Activated B cell treated with CpG ODN at 0.5 μM for 24 hours (primary cell): Measurements from ENCODE around the gene TENM4. TPM values are rescaled to one million over a fixed set of nuclear protein-coding genes. Genes with fewer than 3 reads are reported as not detected.

Experiments
- ATAC-seq: fragments of 200-7000 bp; cut with Tn5 transposase; one replicate; pipeline ENCODE4 v1.10.0; 2021; ENCODE audit warnings: low read depth, mild to moderate bottlenecking, moderate library complexity
- CTCF ChIA-PET: fragments of 350-600 bp; sonication (Branson Sonifier 250); formaldehyde crosslinking; loops from one replicate; lab custom pipeline; 2021; ENCODE audit warnings: antibody characterized with exemption; lab: Charles Lee
- POLR2A ChIA-PET: fragments of 350-600 bp; sonication (Branson Sonifier 250); formaldehyde crosslinking; loops from one replicate; lab custom pipeline; 2021; ENCODE audit warnings: antibody characterized with exemption; lab: Charles Lee
- DNase-seq: peaks from one replicate; pipeline ENCODE4 v3.0.0; 2022
- H3K27ac Mint-ChIP-seq: one replicate; pipeline ENCODE4 v1.8.0; 2020; ENCODE audit warnings: mixed read lengths
- H3K27me3 Mint-ChIP-seq: one replicate; pipeline ENCODE4 v1.8.0; 2021; ENCODE audit warnings: mixed read lengths
- H3K36me3 Mint-ChIP-seq: one replicate; pipeline ENCODE4 v1.8.0; 2021; ENCODE audit warnings: low read depth, mixed read lengths
- H3K4me1 Mint-ChIP-seq: one replicate; pipeline ENCODE4 v1.8.0; 2021; ENCODE audit warnings: mixed read lengths
- H3K4me3 Mint-ChIP-seq: one replicate; pipeline ENCODE4 v1.8.0; 2020; ENCODE audit warnings: mild to moderate bottlenecking, mixed read lengths
- H3K9me3 Mint-ChIP-seq: one replicate; pipeline ENCODE4 v1.8.0; 2020; ENCODE audit warnings: mixed read lengths
- intact Hi-C: fragments of 100-400 bp; cut with micrococcal nuclease; formaldehyde crosslinking; loops from one replicate; pipeline ENCODE4 v1.15.1; 2024
- total RNA-seq: library from RNA; stranded (reverse); gene quantifications from 2 replicates; pipeline ENCODE4 v1.2.3, GENCODE V29; 2022
- TF ChIP-seq, protein P1 (sequence below): fragments of 200-600 bp; IDR thresholded peaks from one replicate; pipeline ENCODE4 v1.8.0; 2022; ENCODE audit warnings: antibody characterized with exemption, mild to moderate bottlenecking

TENM4 gene
- total RNA-seq, 1 donor from 2014 or later: 2.4 TPM

- no peak for DNase-seq
- Mint-ChIP-seq H3K36me3 (no peaks in the 10 kb centered on the region), H3K4me1 (no peaks in the 10 kb centered on the region), H3K27ac (no peak overlapping the region), H3K9me3 (no peaks in the 10 kb centered on the region), H3K27me3 (peaks cover 8% of the 10 kb centered on the region), H3K4me3 (no peak overlapping the region)
- CTCF ChIA-PET: no interaction called here
- no peak for ATAC-seq
- POLR2A ChIA-PET: no interaction called here
- intact Hi-C loops: no loop called here
- TF ChIP-seq, protein P1, sequence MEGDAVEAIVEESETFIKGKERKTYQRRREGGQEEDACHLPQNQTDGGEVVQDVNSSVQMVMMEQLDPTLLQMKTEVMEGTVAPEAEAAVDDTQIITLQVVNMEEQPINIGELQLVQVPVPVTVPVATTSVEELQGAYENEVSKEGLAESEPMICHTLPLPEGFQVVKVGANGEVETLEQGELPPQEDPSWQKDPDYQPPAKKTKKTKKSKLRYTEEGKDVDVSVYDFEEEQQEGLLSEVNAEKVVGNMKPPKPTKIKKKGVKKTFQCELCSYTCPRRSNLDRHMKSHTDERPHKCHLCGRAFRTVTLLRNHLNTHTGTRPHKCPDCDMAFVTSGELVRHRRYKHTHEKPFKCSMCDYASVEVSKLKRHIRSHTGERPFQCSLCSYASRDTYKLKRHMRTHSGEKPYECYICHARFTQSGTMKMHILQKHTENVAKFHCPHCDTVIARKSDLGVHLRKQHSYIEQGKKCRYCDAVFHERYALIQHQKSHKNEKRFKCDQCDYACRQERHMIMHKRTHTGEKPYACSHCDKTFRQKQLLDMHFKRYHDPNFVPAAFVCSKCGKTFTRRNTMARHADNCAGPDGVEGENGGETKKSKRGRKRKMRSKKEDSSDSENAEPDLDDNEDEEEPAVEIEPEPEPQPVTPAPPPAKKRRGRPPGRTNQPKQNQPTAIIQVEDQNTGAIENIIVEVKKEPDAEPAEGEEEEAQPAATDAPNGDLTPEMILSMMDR: no peak
Measured at GRCh38 chr11:78698612-78699011, 742.2 kb downstream of the TENM4 start.

GRCh38 chr11:78696177-78696576 is 744.7 kb downstream of the TENM4 start:
- ATAC-seq (no peak), DNase-seq (no peak)
- no peak overlapping the region for H3K4me3 Mint-ChIP-seq
- H3K9me3 Mint-ChIP-seq: no peaks in the 10 kb centered on the region
- H3K36me3 Mint-ChIP-seq: no peaks in the 10 kb centered on the region
- peaks cover 10% of the 10 kb centered on the region for H3K27me3 Mint-ChIP-seq
- intact Hi-C loops: no loop called here
- no peak overlapping the region for H3K27ac Mint-ChIP-seq
- TF ChIP-seq, protein P1: no peak
- H3K4me1 Mint-ChIP-seq: no peaks in the 10 kb centered on the region
- POLR2A ChIA-PET: no interaction called here
- CTCF ChIA-PET: no interaction called here

- DNase-seq (no peak), ATAC-seq (no peak)
- peaks cover 2% of the 10 kb centered on the region for H3K27me3 Mint-ChIP-seq
Measured at GRCh38 chr11:78694152-78694551, 746.7 kb downstream of the TENM4 start.

GRCh38 chr11:78691215-78691614 is 749.6 kb downstream of the TENM4 start:
- H3K9me3 Mint-ChIP-seq: no peaks in the 10 kb centered on the region
- no peak for DNase-seq
- intact Hi-C loops: no loop called here
- CTCF ChIA-PET: no interaction called here
- no peaks in the 10 kb centered on the region for H3K4me1 Mint-ChIP-seq
- no peaks in the 10 kb centered on the region for H3K36me3 Mint-ChIP-seq
- peaks cover 4% of the 10 kb centered on the region for H3K27me3 Mint-ChIP-seq
- H3K27ac Mint-ChIP-seq: no peak overlapping the region
- H3K4me3 Mint-ChIP-seq: no peak overlapping the region
- ATAC-seq: no peak
- TF ChIP-seq, protein P1: no peak
- POLR2A ChIA-PET: no interaction called here

More at GRCh38 chr11:78694152-78694551, 746.7 kb downstream of the TENM4 start:
- ChIA-PET CTCF (no interaction called here), POLR2A (no interaction called here)
- Mint-ChIP-seq H3K4me3 (no peak overlapping the region), H3K9me3 (no peaks in the 10 kb centered on the region), H3K27ac (no peak overlapping the region), H3K36me3 (no peaks in the 10 kb centered on the region), H3K4me1 (no peaks in the 10 kb centered on the region)
- intact Hi-C loops: no loop called here
- TF ChIP-seq, protein P1: no peak

- H3K9me3 Mint-ChIP-seq: no peaks in the 10 kb centered on the region
- peaks cover 4% of the 10 kb centered on the region for H3K27me3 Mint-ChIP-seq
- TF ChIP-seq, protein P1: no peak
- no peak for DNase-seq
- no peaks in the 10 kb centered on the region for H3K4me1 Mint-ChIP-seq
- ChIA-PET CTCF (no interaction called here), POLR2A (no interaction called here)
- H3K36me3 Mint-ChIP-seq: no peaks in the 10 kb centered on the region
- no peak overlapping the region for H3K4me3 Mint-ChIP-seq
- no peak for ATAC-seq
- H3K27ac Mint-ChIP-seq: no peak overlapping the region
- intact Hi-C loops: no loop called here
Measured at GRCh38 chr11:78690352-78690987, 750.4 kb downstream of the TENM4 start.
